Glutamatergic neuron (in vitro differentiated cells): ENCODE measurements around the gene OSBPL6. TPM values are rescaled to one million over a fixed set of nuclear protein-coding genes. Genes with fewer than 3 reads are reported as not detected.

Experiments used
- DNase-seq: peaks from one replicate; pipeline ENCODE4 v3.0.0; 2022
- H3K27ac Mint-ChIP-seq: one replicate; pipeline ENCODE4 v1.8.0; 2020; ENCODE audit warnings: mild to moderate bottlenecking, mixed read lengths, inconsistent platforms; ENCODE audit not compliant: unreplicated experiment
- H3K27me3 Mint-ChIP-seq: one replicate; pipeline ENCODE4 v1.8.0; 2020; ENCODE audit warnings: mild to moderate bottlenecking, moderate library complexity, mixed read lengths, inconsistent platforms; ENCODE audit not compliant: unreplicated experiment
- H3K36me3 Mint-ChIP-seq: one replicate; pipeline ENCODE4 v1.8.0; 2020; ENCODE audit warnings: mild to moderate bottlenecking, mixed read lengths, inconsistent platforms; ENCODE audit not compliant: unreplicated experiment
- H3K4me1 Mint-ChIP-seq: one replicate; pipeline ENCODE4 v1.8.0; 2020; ENCODE audit warnings: mild to moderate bottlenecking, low read depth, mixed read lengths, inconsistent platforms; ENCODE audit not compliant: unreplicated experiment
- H3K4me3 Mint-ChIP-seq: one replicate; pipeline ENCODE4 v1.8.0; 2020; ENCODE audit warnings: mild to moderate bottlenecking, mixed read lengths, inconsistent platforms; ENCODE audit not compliant: unreplicated experiment
- H3K9me3 Mint-ChIP-seq: one replicate; pipeline ENCODE4 v1.8.0; 2020; ENCODE audit warnings: mild to moderate bottlenecking, moderate library complexity, mixed read lengths, inconsistent platforms; ENCODE audit not compliant: unreplicated experiment
- CTCF ChIP-seq: fragments of 200-600 bp; sonication (generic); IDR thresholded peaks from one replicate; pipeline ENCODE4 v1.5.0; 2021; ENCODE audit not compliant: partially characterized antibody, unreplicated experiment
- total RNA-seq: library from RNA; stranded (reverse); fragmentation: NEBNext Ultra II Directional; extraction: Animal tissue kit (Norgen Biotek cat#: 25700); gene quantifications from one replicate; pipeline ENCODE4 v1.2.1, GENCODE V29; 2021; ENCODE audit not compliant: unreplicated experiment

Gene OSBPL6
- total RNA-seq, 1 donor from 2014 or later = 14.4 TPM

- no peaks in the 10 kb centered on the region for H3K9me3 Mint-ChIP-seq
- peaks cover 2% of the 10 kb centered on the region for H3K4me1 Mint-ChIP-seq
- H3K4me3 Mint-ChIP-seq = no peak overlapping the region
- no peak overlapping the region for H3K27ac Mint-ChIP-seq
- H3K27me3 Mint-ChIP-seq = peaks cover 5% of the 10 kb centered on the region
- no peak for TF ChIP-seq CTCF
- no peaks in the 10 kb centered on the region for H3K36me3 Mint-ChIP-seq
- DNase-seq = no peak
Observed at GRCh38 chr2:178230396-178230795, 36.1 kb downstream of the OSBPL6 start.

GRCh38 chr2:178233428-178233827, 39.1 kb downstream of the OSBPL6 start:
- no peak overlapping the region for H3K4me3 Mint-ChIP-seq
- no peaks in the 10 kb centered on the region for H3K4me1 Mint-ChIP-seq
- no peak for TF ChIP-seq CTCF
- no peak for DNase-seq
- no peak overlapping the region for H3K27ac Mint-ChIP-seq
- peaks cover 3% of the 10 kb centered on the region for H3K27me3 Mint-ChIP-seq
- no peaks in the 10 kb centered on the region for H3K36me3 Mint-ChIP-seq
- H3K9me3 Mint-ChIP-seq = no peaks in the 10 kb centered on the region

- no peak overlapping the region for H3K27ac Mint-ChIP-seq
- no peaks in the 10 kb centered on the region for H3K4me1 Mint-ChIP-seq
- no peaks in the 10 kb centered on the region for H3K27me3 Mint-ChIP-seq
- H3K9me3 Mint-ChIP-seq = no peaks in the 10 kb centered on the region
- H3K36me3 Mint-ChIP-seq = no peaks in the 10 kb centered on the region
- DNase-seq = no peak
- no peak for TF ChIP-seq CTCF
- H3K4me3 Mint-ChIP-seq = no peak overlapping the region
Observed at GRCh38 chr2:178234648-178235047, 40.3 kb downstream of the OSBPL6 start.

GRCh38 chr2:178237488-178238153, 43.3 kb downstream of the OSBPL6 start:
- Mint-ChIP-seq H3K27me3 (no peaks in the 10 kb centered on the region), H3K27ac (no peak overlapping the region), H3K36me3 (no peaks in the 10 kb centered on the region), H3K9me3 (peaks cover 2% of the 10 kb centered on the region), H3K4me1 (peaks cover 5% of the 10 kb centered on the region), H3K4me3 (no peak overlapping the region)
- no peak for TF ChIP-seq CTCF
- no peak for DNase-seq

DNA sequence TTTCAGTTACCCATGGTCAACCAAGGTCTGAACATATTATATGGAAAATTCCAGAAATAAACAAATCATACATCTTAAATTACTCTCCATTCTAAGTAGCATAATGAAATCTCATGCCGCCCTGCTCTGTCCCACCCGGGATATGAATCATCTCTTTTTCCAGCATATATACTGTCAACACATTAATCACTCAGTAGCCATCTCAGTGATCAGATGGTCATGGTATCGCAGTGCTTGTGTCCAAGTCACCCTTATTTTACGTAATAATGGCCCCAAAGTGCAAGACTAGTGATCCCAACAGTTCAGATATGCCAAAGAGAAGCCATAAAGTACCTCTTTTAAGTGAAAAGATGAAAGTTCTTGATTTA, 43.8 kb downstream of the OSBPL6 start:
- Mint-ChIP-seq H3K36me3 (no peaks in the 10 kb centered on the region), H3K9me3 (peaks cover 2% of the 10 kb centered on the region), H3K27me3 (no peaks in the 10 kb centered on the region)

More for the DNA sequence above, 43.8 kb downstream of the OSBPL6 start:
- TF ChIP-seq CTCF = no peak
- Mint-ChIP-seq H3K4me1 (peaks cover 5% of the 10 kb centered on the region), H3K4me3 (no peak overlapping the region), H3K27ac (no peak overlapping the region)
- DNase-seq = no peak
